ENCODE results near the gene DYNLT5. TPM values are rescaled to one million over a fixed set of nuclear protein-coding genes. Genes with fewer than 3 reads are reported as not detected.
"Not testable (repeated sequence)": the region's sequence is repeated elsewhere in the genome, so short reads cannot be mapped to it uniquely, and the experiment has no call there.

DYNLT5 gene
- total RNA-seq, 1 donor from 2014 or later = 0.77 TPM

GRCh38 chr1:66788231-66788939 is 36.1 kb downstream of the DYNLT5 start:
- no peak for DNase-seq (ENCODE audit: low read depth in 2 of 2)

- DNase-seq (ENCODE audit: low read depth in 2 of 2) = no peak
Observed at GRCh38 chr1:66791621-66792610, 39.7 kb downstream of the DYNLT5 start.

- DNase-seq (ENCODE audit: low read depth in 2 of 2) = not testable (repeated sequence)
Observed at GRCh38 chr1:66795839-66796238, 43.6 kb downstream of the DYNLT5 start.

GRCh38 chr1:66809245-66809644 is 57.0 kb downstream of the DYNLT5 start:
- no peak for DNase-seq (ENCODE audit: low read depth in 2 of 2)

GRCh38 chr1:66809736-66810326 is 57.6 kb downstream of the DYNLT5 start:
- no peak for DNase-seq (ENCODE audit: low read depth in 2 of 2)

- DNase-seq (ENCODE audit: low read depth in 2 of 2) = no peak
Observed at GRCh38 chr1:66824771-66825170, 72.5 kb downstream of the DYNLT5 start.

Other genes with a start within 250 kb of the DYNLT5 start
- gene SGIP1, start 218.3 kb upstream of the DYNLT5 start, total RNA-seq = 20.3 and 45.4 TPM in 2 replicates
- not detected in 2 replicates for gene INSL5, start 48.8 kb downstream of the DYNLT5 start, total RNA-seq
- gene DNAI4, start 172.4 kb downstream of the DYNLT5 start, total RNA-seq = 1.8 and 1.9 TPM in 2 replicates
- gene MIER1, start 172.5 kb downstream of the DYNLT5 start, total RNA-seq = 19.4 and 20.7 TPM in 2 replicates

All from dermis microvascular lymphatic vessel endothelial cell (primary cell).